Loucy (cell line): Measurements from ENCODE around the gene JAZF1.

ENCODE experiments used
- H2AFZ ChIP-seq: fragments of 200-600 bp; sonication (generic); 2 replicates; pipeline ENCODE4 v1.6.0; 2016; ENCODE audit warnings: antibody characterized with exemption, mild to moderate bottlenecking, low read length, moderate library complexity
- H3F3A ChIP-seq: fragments of 200-600 bp; 2 replicates; pipeline ENCODE4 v1.6.0; 2016; ENCODE audit warnings: antibody characterized with exemption, low read depth, mild to moderate bottlenecking
- H3K27me3 ChIP-seq: fragments of 200-600 bp; sonication (generic); 2 replicates; pipeline ENCODE4 v1.6.1; 2014; ENCODE audit warnings: low read length, mild to moderate bottlenecking; ENCODE audit not compliant: insufficient read depth, poor library complexity, severe bottlenecking
- H3K36me3 ChIP-seq: fragments of 200-600 bp; sonication (generic); 2 replicates; pipeline ENCODE4 v1.6.1; 2016; ENCODE audit warnings: low read length; ENCODE audit not compliant: insufficient read depth
- H3K4me1 ChIP-seq: fragments of 200-600 bp; sonication (generic); 2 replicates; pipeline ENCODE4 v1.5.1; 2014; ENCODE audit warnings: low read length, mild to moderate bottlenecking; ENCODE audit not compliant: insufficient read depth, poor library complexity, severe bottlenecking
- H3K4me2 ChIP-seq: fragments of 200-600 bp; sonication (generic); 2 replicates; pipeline ENCODE4 v1.6.0; 2014; ENCODE audit warnings: antibody characterized with exemption, low read length, low read depth, mild to moderate bottlenecking; ENCODE audit not compliant: poor library complexity, severe bottlenecking
- H3K4me3 ChIP-seq: fragments of 200-600 bp; sonication (generic); 2 replicates; pipeline ENCODE4 v1.5.1; 2014; ENCODE audit warnings: low read length, mild to moderate bottlenecking, mixed read lengths; ENCODE audit not compliant: poor library complexity, severe bottlenecking
- H3K79me2 ChIP-seq: fragments of 200-600 bp; sonication (generic); 2 replicates; pipeline ENCODE4 v1.6.1; 2014; ENCODE audit warnings: low read length; ENCODE audit not compliant: insufficient read depth
- H3K9ac ChIP-seq: fragments of 200-600 bp; sonication (generic); 2 replicates; pipeline ENCODE4 v1.6.0; 2014; ENCODE audit warnings: mild to moderate bottlenecking, low read depth, low read length, moderate library complexity; ENCODE audit not compliant: poor library complexity, severe bottlenecking
- H3K9me2 ChIP-seq: fragments of 200-600 bp; sonication (generic); replicated peaks from 2 replicates; pipeline ENCODE4 v1.6.1; 2016; ENCODE audit warnings: low read depth, low read length, mixed read lengths
- H3K9me3 ChIP-seq: fragments of 200-600 bp; sonication (generic); 2 replicates; pipeline ENCODE4 v1.6.1; 2014; ENCODE audit warnings: mild to moderate bottlenecking, antibody characterized with exemption, low read length, low read depth; ENCODE audit not compliant: insufficient read depth
- H4K20me1 ChIP-seq: fragments of 200-600 bp; sonication (generic); 2 replicates; pipeline ENCODE4 v1.6.0; 2014; ENCODE audit warnings: antibody characterized with exemption, low read length, mild to moderate bottlenecking; ENCODE audit not compliant: insufficient read depth, poor library complexity, severe bottlenecking
- EZH2phosphoT487 ChIP-seq: fragments of 200-600 bp; IDR thresholded peaks from 2 replicates; pipeline ENCODE4 v1.6.1; 2018; ENCODE audit warnings: antibody characterized with exemption, mild to moderate bottlenecking, moderate library complexity, borderline replicate concordance
- TF ChIP-seq, protein P1 (sequence below): fragments of 200-600 bp; sonication (generic); conservative IDR thresholded peaks from 2 replicates; pipeline ENCODE4 v1.5.1; 2014; ENCODE audit warnings: mild to moderate bottlenecking, antibody characterized with exemption, low read length

Gene JAZF1

DNA sequence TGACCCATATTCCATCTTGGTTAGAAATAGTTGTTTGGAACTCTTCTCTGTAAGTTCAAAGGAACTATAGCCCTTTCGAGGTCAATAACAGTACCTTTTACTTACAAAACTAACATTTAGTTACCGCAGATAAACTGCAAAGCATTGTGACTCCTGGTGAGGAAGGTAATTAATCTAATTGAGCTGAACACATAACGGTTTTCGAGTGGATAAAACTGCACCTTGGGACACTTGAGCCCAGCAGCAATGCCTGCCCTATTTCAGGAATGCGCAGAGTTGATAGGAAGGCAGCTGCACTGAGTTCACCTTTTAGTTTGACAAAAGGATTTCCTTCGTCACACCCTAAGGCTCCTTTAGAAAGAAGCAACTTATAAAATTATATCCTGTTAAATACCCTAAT is 75.4 kb downstream of the JAZF1 start:
- H3K36me3 ChIP-seq, result no peaks in the 10 kb centered on the region; the same call in 1 of the 2 replicates
- H3K79me2 ChIP-seq, result 0 out of 2 replicates have a peak, but pooled peaks cover 6% of the 10 kb centered on the region
- H2AFZ ChIP-seq, result no peak overlapping the region
- H3K4me2 ChIP-seq, result no peak overlapping the region
- no peaks in the 10 kb centered on the region for H3K9me2 ChIP-seq
- no peaks in the 10 kb centered on the region for H4K20me1 ChIP-seq
- TF ChIP-seq, protein P1, sequence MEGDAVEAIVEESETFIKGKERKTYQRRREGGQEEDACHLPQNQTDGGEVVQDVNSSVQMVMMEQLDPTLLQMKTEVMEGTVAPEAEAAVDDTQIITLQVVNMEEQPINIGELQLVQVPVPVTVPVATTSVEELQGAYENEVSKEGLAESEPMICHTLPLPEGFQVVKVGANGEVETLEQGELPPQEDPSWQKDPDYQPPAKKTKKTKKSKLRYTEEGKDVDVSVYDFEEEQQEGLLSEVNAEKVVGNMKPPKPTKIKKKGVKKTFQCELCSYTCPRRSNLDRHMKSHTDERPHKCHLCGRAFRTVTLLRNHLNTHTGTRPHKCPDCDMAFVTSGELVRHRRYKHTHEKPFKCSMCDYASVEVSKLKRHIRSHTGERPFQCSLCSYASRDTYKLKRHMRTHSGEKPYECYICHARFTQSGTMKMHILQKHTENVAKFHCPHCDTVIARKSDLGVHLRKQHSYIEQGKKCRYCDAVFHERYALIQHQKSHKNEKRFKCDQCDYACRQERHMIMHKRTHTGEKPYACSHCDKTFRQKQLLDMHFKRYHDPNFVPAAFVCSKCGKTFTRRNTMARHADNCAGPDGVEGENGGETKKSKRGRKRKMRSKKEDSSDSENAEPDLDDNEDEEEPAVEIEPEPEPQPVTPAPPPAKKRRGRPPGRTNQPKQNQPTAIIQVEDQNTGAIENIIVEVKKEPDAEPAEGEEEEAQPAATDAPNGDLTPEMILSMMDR, result no peak
- no peak for TF ChIP-seq EZH2phosphoT487
- H3K9ac ChIP-seq, result no peak overlapping the region
- H3K4me1 ChIP-seq, result no peaks in the 10 kb centered on the region
- no peaks in the 10 kb centered on the region for H3K27me3 ChIP-seq
- no peaks in the 10 kb centered on the region for H3F3A ChIP-seq
- H3K4me3 ChIP-seq, result no peak overlapping the region
- no peaks in the 10 kb centered on the region for H3K9me3 ChIP-seq

DNA sequence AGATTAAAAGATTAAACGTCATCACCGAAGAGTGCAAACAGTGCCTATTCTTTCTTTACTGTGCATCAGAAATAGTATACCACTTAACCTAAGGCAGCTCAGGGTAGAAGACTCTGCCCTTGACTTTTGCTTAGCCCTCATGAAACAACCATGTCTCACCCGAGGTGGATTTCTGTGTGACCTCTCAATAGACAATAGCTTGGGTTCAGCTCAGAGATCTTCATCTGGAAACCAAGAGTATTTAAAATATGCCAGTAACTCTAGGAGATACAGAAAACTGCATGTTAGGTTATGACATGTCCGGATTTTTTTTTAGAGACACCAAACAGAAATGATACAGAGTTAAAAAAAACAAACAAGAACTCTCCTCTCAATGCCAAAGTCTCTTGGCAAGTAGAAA is 75.8 kb downstream of the JAZF1 start:
- H3K9ac ChIP-seq, result no peak overlapping the region
- no peak overlapping the region for H3K4me2 ChIP-seq
- H3K9me3 ChIP-seq, result no peaks in the 10 kb centered on the region
- H3F3A ChIP-seq, result no peaks in the 10 kb centered on the region
- no peaks in the 10 kb centered on the region for H3K4me1 ChIP-seq
- TF ChIP-seq, protein P1, result no peak
- TF ChIP-seq EZH2phosphoT487, result no peak
- H3K79me2 ChIP-seq, result 0 out of 2 replicates have a peak, but pooled peaks cover 6% of the 10 kb centered on the region
- H3K9me2 ChIP-seq, result no peaks in the 10 kb centered on the region
- no peaks in the 10 kb centered on the region for H3K27me3 ChIP-seq
- no peak overlapping the region for H3K4me3 ChIP-seq
- no peak overlapping the region for H2AFZ ChIP-seq
- H4K20me1 ChIP-seq, result no peaks in the 10 kb centered on the region
- H3K36me3 ChIP-seq, result no peaks in the 10 kb centered on the region; the same call in 1 of the 2 replicates

DNA sequence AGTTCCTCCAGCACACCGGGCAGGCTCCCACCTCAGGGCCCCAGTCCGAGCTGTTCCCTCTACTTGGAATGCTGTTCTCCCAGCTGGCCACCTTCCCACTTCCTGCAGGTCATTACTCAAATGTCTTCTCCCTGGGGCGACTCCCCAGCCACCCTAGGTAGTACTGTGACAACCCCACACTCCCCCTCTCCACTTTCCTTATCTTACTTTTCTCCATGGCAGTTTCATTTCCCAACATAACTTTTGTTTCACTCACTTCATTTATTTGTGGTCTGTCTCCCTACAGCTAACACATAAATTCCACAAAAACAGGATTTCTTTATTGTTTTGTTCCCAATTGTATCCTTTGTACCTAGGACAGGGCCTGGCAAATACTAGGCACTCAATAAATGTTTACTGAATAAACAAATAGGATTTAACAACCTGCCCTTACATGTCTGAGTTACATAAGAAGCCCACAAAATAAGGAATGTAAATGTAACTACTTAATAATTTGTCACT is 76.5 kb downstream of the JAZF1 start:
- Histone ChIP-seq H3K4me3 (no peak overlapping the region), H4K20me1 (no peaks in the 10 kb centered on the region), H3F3A (no peaks in the 10 kb centered on the region), H3K4me2 (no peak overlapping the region), H3K9ac (no peak overlapping the region), H3K36me3 (no peaks in the 10 kb centered on the region; the same call in 1 of the 2 replicates), H3K9me3 (no peaks in the 10 kb centered on the region), H2AFZ (no peak overlapping the region), H3K79me2 (0 out of 2 replicates have a peak, but pooled peaks cover 6% of the 10 kb centered on the region), H3K9me2 (no peaks in the 10 kb centered on the region), H3K27me3 (no peaks in the 10 kb centered on the region), H3K4me1 (no peaks in the 10 kb centered on the region)
- TF ChIP-seq, protein P1, result no peak
- TF ChIP-seq EZH2phosphoT487, result no peak
